SU-DHL-6 (cell line): Measurements from ENCODE around the gene RBBP9.

Experiments
- H2AFZ ChIP-seq: fragments of 200-600 bp; sonication (generic); 2 replicates; pipeline ENCODE4 v1.6.1; 2014; ENCODE audit warnings: low read depth, mild to moderate bottlenecking, moderate library complexity, mixed read lengths, antibody characterized with exemption, low read length; ENCODE audit not compliant: severe bottlenecking
- H3F3A ChIP-seq: fragments of 200-600 bp; shearing (Covaris generic); 2 replicates; pipeline ENCODE4 v1.6.0; 2016; ENCODE audit warnings: antibody characterized with exemption, mild to moderate bottlenecking; ENCODE audit not compliant: insufficient read depth
- H3K27ac ChIP-seq: fragments of 200-600 bp; sonication (generic); 2 replicates; pipeline ENCODE4 v1.5.1; 2016; ENCODE audit warnings: low read depth, mild to moderate bottlenecking, low read length, moderate library complexity, mixed read lengths
- H3K27me3 ChIP-seq: fragments of 200-600 bp; sonication (generic), shearing (Covaris generic); 2 replicates; pipeline ENCODE4 v1.6.0; 2014; ENCODE audit warnings: mild to moderate bottlenecking, low read length
- H3K36me3 ChIP-seq: fragments of 200-600 bp; sonication (generic); 2 replicates; pipeline ENCODE4 v1.6.1; 2014; ENCODE audit warnings: mild to moderate bottlenecking, low read length, mixed read lengths
- H3K4me2 ChIP-seq: fragments of 300-600, 200-600 bp; shearing (Covaris generic), sonication (generic); 2 replicates; pipeline ENCODE4 v1.6.0; 2014; ENCODE audit warnings: low read length, low read depth, mild to moderate bottlenecking; ENCODE audit not compliant: poor library complexity, severe bottlenecking
- H3K4me3 ChIP-seq: fragments of 200-600 bp; sonication (generic); 2 replicates; pipeline ENCODE4 v1.5.1; 2014; ENCODE audit warnings: antibody characterized with exemption, low read length, mild to moderate bottlenecking, mixed read lengths; ENCODE audit not compliant: insufficient read depth, poor library complexity, severe bottlenecking
- H3K79me2 ChIP-seq: fragments of 200-600 bp; sonication (generic); 2 replicates; pipeline ENCODE4 v1.6.1; 2014; ENCODE audit warnings: mild to moderate bottlenecking, low read length, moderate library complexity; ENCODE audit not compliant: insufficient read depth
- H3K9ac ChIP-seq: fragments of 200-600 bp; sonication (generic); 2 replicates; pipeline ENCODE4 v1.7.0; 2014; ENCODE audit warnings: mild to moderate bottlenecking, low read length
- H3K9me2 ChIP-seq: fragments of 200-600 bp; sonication (generic); replicated peaks from 2 replicates; pipeline ENCODE4 v1.6.1; 2014; ENCODE audit warnings: low read length; ENCODE audit not compliant: insufficient read depth
- H3K9me3 ChIP-seq: fragments of 200-600 bp; sonication (generic); 2 replicates; pipeline ENCODE4 v1.6.1; 2014; ENCODE audit warnings: low read length, mixed read lengths; ENCODE audit not compliant: insufficient read depth
- H4K20me1 ChIP-seq: fragments of 200-600 bp; sonication (generic); 2 replicates; pipeline ENCODE4 v1.6.1; 2014; ENCODE audit warnings: low read depth, mild to moderate bottlenecking, antibody characterized with exemption, low read length, moderate library complexity, mixed read lengths
- EZH2phosphoT487 ChIP-seq: fragments of 200-600 bp; sonication (generic), shearing (Covaris generic); conservative IDR thresholded peaks from 2 replicates; pipeline ENCODE4 v1.6.1; 2018; ENCODE audit warnings: mild to moderate bottlenecking, antibody characterized with exemption, low read length, moderate library complexity, mixed read lengths
- TF ChIP-seq, protein P1 (sequence below): fragments of 200-600 bp; sonication (generic); IDR thresholded peaks from one replicate; pipeline ENCODE4 v1.5.1; 2017; ENCODE audit warnings: antibody characterized with exemption, mild to moderate bottlenecking, low read length, moderate library complexity; ENCODE audit not compliant: insufficient read depth, poor library complexity, severe bottlenecking

RBBP9 gene

DNA sequence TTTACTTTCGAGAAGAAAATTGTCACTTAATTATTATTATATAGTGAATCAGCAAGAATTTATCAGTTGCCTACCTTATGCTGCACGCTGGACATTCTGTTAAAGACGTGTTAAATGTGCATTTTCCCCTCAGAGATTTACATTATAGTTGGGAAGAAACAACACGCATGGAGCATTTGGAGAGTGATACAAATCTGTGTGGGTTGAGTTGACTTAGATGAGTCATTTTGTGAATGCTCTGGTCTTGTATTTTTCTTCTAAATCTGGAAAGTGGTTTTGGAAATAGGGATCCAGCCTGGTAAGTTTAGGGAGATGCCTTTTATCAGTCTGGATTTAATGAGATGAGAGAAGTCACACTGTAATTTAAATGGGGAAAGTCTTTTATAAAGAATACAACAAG lies 46.2 kb upstream of the RBBP9 start:
- no peaks in the 10 kb centered on the region for H3K27me3 ChIP-seq
- TF ChIP-seq, protein P1, sequence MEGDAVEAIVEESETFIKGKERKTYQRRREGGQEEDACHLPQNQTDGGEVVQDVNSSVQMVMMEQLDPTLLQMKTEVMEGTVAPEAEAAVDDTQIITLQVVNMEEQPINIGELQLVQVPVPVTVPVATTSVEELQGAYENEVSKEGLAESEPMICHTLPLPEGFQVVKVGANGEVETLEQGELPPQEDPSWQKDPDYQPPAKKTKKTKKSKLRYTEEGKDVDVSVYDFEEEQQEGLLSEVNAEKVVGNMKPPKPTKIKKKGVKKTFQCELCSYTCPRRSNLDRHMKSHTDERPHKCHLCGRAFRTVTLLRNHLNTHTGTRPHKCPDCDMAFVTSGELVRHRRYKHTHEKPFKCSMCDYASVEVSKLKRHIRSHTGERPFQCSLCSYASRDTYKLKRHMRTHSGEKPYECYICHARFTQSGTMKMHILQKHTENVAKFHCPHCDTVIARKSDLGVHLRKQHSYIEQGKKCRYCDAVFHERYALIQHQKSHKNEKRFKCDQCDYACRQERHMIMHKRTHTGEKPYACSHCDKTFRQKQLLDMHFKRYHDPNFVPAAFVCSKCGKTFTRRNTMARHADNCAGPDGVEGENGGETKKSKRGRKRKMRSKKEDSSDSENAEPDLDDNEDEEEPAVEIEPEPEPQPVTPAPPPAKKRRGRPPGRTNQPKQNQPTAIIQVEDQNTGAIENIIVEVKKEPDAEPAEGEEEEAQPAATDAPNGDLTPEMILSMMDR, result no peak
- no peak for TF ChIP-seq EZH2phosphoT487
- H3K4me2 ChIP-seq, result no peak overlapping the region
- H3K79me2 ChIP-seq, result no peaks in the 10 kb centered on the region
- no peaks in the 10 kb centered on the region for H4K20me1 ChIP-seq
- no peaks in the 10 kb centered on the region for H3F3A ChIP-seq
- H3K27ac ChIP-seq, result no peak overlapping the region
- no peaks in the 10 kb centered on the region for H3K9me3 ChIP-seq
- H3K4me3 ChIP-seq, result no peak overlapping the region
- H2AFZ ChIP-seq, result no peak overlapping the region
- H3K9ac ChIP-seq, result no peak overlapping the region
- no peaks in the 10 kb centered on the region for H3K9me2 ChIP-seq
- peaks cover 6% of the 10 kb centered on the region; the same call in 1 of the 2 replicates for H3K36me3 ChIP-seq

- no peaks in the 10 kb centered on the region for H3K27me3 ChIP-seq
- no peak for TF ChIP-seq EZH2phosphoT487
- TF ChIP-seq, protein P1, result no peak
- H3K9me3 ChIP-seq, result no peaks in the 10 kb centered on the region
- H2AFZ ChIP-seq, result no peak overlapping the region
- H3K79me2 ChIP-seq, result no peaks in the 10 kb centered on the region
- H3K36me3 ChIP-seq, result peaks cover 8% of the 10 kb centered on the region; the same call in 1 of the 2 replicates
- no peak overlapping the region for H3K9ac ChIP-seq
- H4K20me1 ChIP-seq, result no peaks in the 10 kb centered on the region
- no peak overlapping the region for H3K4me2 ChIP-seq
- H3K27ac ChIP-seq, result no peak overlapping the region
- no peak overlapping the region for H3K4me3 ChIP-seq
- H3F3A ChIP-seq, result no peaks in the 10 kb centered on the region
- no peaks in the 10 kb centered on the region for H3K9me2 ChIP-seq
Observed at GRCh38 chr20:18541741-18542140, 44.7 kb upstream of the RBBP9 start.

DNA sequence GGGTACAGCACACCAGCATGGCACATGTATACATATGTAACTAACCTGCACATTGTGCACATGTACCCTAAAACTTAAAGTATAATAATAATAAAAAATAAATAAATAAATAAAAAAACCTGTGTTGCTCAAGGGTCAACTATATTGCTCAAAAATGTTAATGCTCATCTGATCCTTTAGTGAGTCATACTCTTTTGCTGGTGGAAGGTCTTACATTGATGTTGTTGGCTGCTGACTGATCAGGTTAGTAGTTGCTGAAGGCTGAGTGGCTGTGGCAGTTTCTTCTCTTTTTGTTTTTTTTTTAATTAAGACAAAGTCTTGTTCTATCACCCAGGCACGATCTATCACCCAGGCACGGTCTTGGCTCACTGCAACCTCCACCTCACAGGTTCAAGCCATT lies 40.6 kb upstream of the RBBP9 start:
- Histone ChIP-seq H3K36me3 (peaks cover 22% of the 10 kb centered on the region), H3K27ac (no peak overlapping the region)
- TF ChIP-seq, protein P1, result no peak
- no peak for TF ChIP-seq EZH2phosphoT487

More for the DNA sequence above, 40.6 kb upstream of the RBBP9 start:
- Histone ChIP-seq H3K27me3 (no peaks in the 10 kb centered on the region), H3F3A (no peaks in the 10 kb centered on the region), H3K79me2 (no peaks in the 10 kb centered on the region), H3K4me2 (no peak overlapping the region), H4K20me1 (no peaks in the 10 kb centered on the region), H3K9me2 (no peaks in the 10 kb centered on the region), H3K9ac (no peak overlapping the region), H3K9me3 (no peaks in the 10 kb centered on the region), H3K4me3 (no peak overlapping the region), H2AFZ (no peak overlapping the region)
